ENCODE measurements around the gene OTOGL. TPM values are rescaled to one million over a fixed set of nuclear protein-coding genes. Genes with fewer than 3 reads are reported as not detected.
"Not testable (repeated sequence)": the region's sequence is repeated elsewhere in the genome, so short reads cannot be mapped to it uniquely, and the experiment has no call there.

Gene OTOGL
- total RNA-seq, 1 donor from 2014 or later, result 0.51 TPM

- no peak for DNase-seq (ENCODE audit: low spot score)
- intact Hi-C loops (cut with DNase I), result no loop called here
These were observed 113.8 kb downstream of the OTOGL start for GRCh38 chr12:80212938-80213645.

- intact Hi-C loops (cut with DNase I), result no loop called here
- no peak for DNase-seq (ENCODE audit: low spot score)
These were observed 114.5 kb downstream of the OTOGL start for GRCh38 chr12:80213871-80214270.

GRCh38 chr12:80217011-80217535, 117.7 kb downstream of the OTOGL start:
- intact Hi-C loops (cut with DNase I), result no loop called here
- no peak for DNase-seq (ENCODE audit: low spot score)

GRCh38 chr12:80218925-80219324, 119.6 kb downstream of the OTOGL start:
- DNase-seq (ENCODE audit: low spot score); intact Hi-C loops (cut with DNase I): not testable (repeated sequence)

- intact Hi-C loops (cut with DNase I), result no loop called here
- DNase-seq (ENCODE audit: low spot score), result no peak
These were observed 120.0 kb downstream of the OTOGL start for GRCh38 chr12:80219345-80219744.

GRCh38 chr12:80222261-80222660, 122.9 kb downstream of the OTOGL start:
- intact Hi-C loops (cut with DNase I), result no loop called here
- DNase-seq (ENCODE audit: low spot score), result no peak

- intact Hi-C loops (cut with DNase I), result no loop called here
- no peak for DNase-seq (ENCODE audit: low spot score)
These were observed 127.2 kb downstream of the OTOGL start for GRCh38 chr12:80226576-80226975.

GRCh38 chr12:80227904-80228303, 128.6 kb downstream of the OTOGL start:
- DNase-seq (ENCODE audit: low spot score); intact Hi-C loops (cut with DNase I): not testable (repeated sequence)

GRCh38 chr12:80230068-80230467, 130.7 kb downstream of the OTOGL start:
- intact Hi-C loops (cut with DNase I), result no loop called here
- DNase-seq (ENCODE audit: low spot score), result no peak

GRCh38 chr12:80232837-80233236, 133.5 kb downstream of the OTOGL start:
- intact Hi-C loops (cut with DNase I), result no loop called here
- no peak for DNase-seq (ENCODE audit: low spot score)

GRCh38 chr12:80233926-80234325, 134.6 kb downstream of the OTOGL start:
- no peak for DNase-seq (ENCODE audit: low spot score)
- intact Hi-C loops (cut with DNase I), result no loop called here

GRCh38 chr12:80234667-80235066, 135.3 kb downstream of the OTOGL start:
- intact Hi-C loops (cut with DNase I), result no loop called here
- DNase-seq (ENCODE audit: low spot score), result no peak

- DNase-seq (ENCODE audit: low spot score), result no peak
- intact Hi-C loops (cut with DNase I), result no loop called here
These were observed 136.6 kb downstream of the OTOGL start for GRCh38 chr12:80235944-80236343.

GRCh38 chr12:80239867-80240266, 140.5 kb downstream of the OTOGL start:
- no peak for DNase-seq (ENCODE audit: low spot score)
- intact Hi-C loops (cut with DNase I), result no loop called here

- intact Hi-C loops (cut with DNase I), result no loop called here
- no peak for DNase-seq (ENCODE audit: low spot score)
These were observed 142.4 kb downstream of the OTOGL start for GRCh38 chr12:80241576-80242273.

- intact Hi-C loops (cut with DNase I), result no loop called here
- DNase-seq (ENCODE audit: low spot score), result no peak
These were observed 143.0 kb downstream of the OTOGL start for GRCh38 chr12:80242321-80242720.

GRCh38 chr12:80249581-80249980, 150.2 kb downstream of the OTOGL start:
- DNase-seq (ENCODE audit: low spot score); intact Hi-C loops (cut with DNase I): not testable (repeated sequence)

- DNase-seq (ENCODE audit: low spot score), result no peak
- intact Hi-C loops (cut with DNase I), result no loop called here
These were observed 158.6 kb downstream of the OTOGL start for GRCh38 chr12:80257920-80258319.

GRCh38 chr12:80260269-80260668, 160.9 kb downstream of the OTOGL start:
- intact Hi-C loops (cut with DNase I), result no loop called here
- no peak for DNase-seq (ENCODE audit: low spot score)

- DNase-seq (ENCODE audit: low spot score), result no peak
- intact Hi-C loops (cut with DNase I), result no loop called here
These were observed 162.1 kb downstream of the OTOGL start for GRCh38 chr12:80261403-80261802.

- DNase-seq (ENCODE audit: low spot score), result no peak
- intact Hi-C loops (cut with DNase I), result no loop called here
These were observed 163.0 kb downstream of the OTOGL start for GRCh38 chr12:80262346-80262745.
